HG02678 (cell line): Measurements from ENCODE around the gene MLLT6.

Experiments
- ATAC-seq: cut with Tn5 transposase; IDR thresholded peaks from one replicate; pipeline ENCODE4 v1.9.1; 2021; ENCODE audit warnings: mild to moderate bottlenecking, moderate library complexity; ENCODE audit not compliant: unreplicated experiment

The MLLT6 gene

GRCh38 chr17:38753071-38753506 is 48.0 kb downstream of the MLLT6 start:
- ATAC-seq, result no peak

- no peak for ATAC-seq
Measured at GRCh38 chr17:38761612-38762011, 56.5 kb downstream of the MLLT6 start.

- no peak for ATAC-seq
Measured at GRCh38 chr17:38762231-38762630, 57.2 kb downstream of the MLLT6 start.

- ATAC-seq, result no peak
Measured at GRCh38 chr17:38766341-38766740, 61.3 kb downstream of the MLLT6 start.

- no peak for ATAC-seq
Measured at GRCh38 chr17:38768417-38768816, 63.3 kb downstream of the MLLT6 start.

GRCh38 chr17:38773258-38773657 is 68.2 kb downstream of the MLLT6 start:
- ATAC-seq, result no peak

- no peak for ATAC-seq
Measured at GRCh38 chr17:38777641-38778250, 72.7 kb downstream of the MLLT6 start.
